HG02870 (cell line): ENCODE measurements around the gene PRKACG.

Experiments
- ATAC-seq: cut with Tn5 transposase; IDR thresholded peaks from one replicate; pipeline ENCODE4 v1.9.1; 2021; ENCODE audit warnings: mild to moderate bottlenecking, moderate library complexity; ENCODE audit not compliant: unreplicated experiment

Gene PRKACG

GRCh38 chr9:68983522-68984424, 30.1 kb downstream of the PRKACG start:
- ATAC-seq, result peak; percentile 53

DNA sequence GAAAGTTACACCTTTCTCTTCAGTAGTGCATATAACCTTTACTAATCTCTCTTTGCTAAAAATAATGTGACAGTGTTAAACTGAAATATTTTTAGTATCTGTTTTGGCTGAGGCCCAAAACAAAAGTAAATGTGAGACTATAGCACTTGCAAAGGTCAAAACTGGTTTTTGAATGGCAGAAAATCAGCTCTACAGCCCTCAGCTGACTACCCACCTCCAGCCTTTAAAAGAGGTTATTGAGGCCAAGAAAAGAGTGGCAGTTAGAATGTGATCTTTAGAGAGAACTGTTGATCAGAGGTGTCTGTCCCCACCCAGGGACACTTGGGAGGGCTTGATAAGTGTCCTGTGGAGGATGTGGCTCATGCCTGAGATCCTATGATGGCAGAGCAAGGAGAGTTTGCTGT, 30.9 kb downstream of the PRKACG start:
- ATAC-seq, result no peak

- peak; percentile 67 for ATAC-seq
Observed at GRCh38 chr9:68981789-68982188, 32.1 kb downstream of the PRKACG start.

DNA sequence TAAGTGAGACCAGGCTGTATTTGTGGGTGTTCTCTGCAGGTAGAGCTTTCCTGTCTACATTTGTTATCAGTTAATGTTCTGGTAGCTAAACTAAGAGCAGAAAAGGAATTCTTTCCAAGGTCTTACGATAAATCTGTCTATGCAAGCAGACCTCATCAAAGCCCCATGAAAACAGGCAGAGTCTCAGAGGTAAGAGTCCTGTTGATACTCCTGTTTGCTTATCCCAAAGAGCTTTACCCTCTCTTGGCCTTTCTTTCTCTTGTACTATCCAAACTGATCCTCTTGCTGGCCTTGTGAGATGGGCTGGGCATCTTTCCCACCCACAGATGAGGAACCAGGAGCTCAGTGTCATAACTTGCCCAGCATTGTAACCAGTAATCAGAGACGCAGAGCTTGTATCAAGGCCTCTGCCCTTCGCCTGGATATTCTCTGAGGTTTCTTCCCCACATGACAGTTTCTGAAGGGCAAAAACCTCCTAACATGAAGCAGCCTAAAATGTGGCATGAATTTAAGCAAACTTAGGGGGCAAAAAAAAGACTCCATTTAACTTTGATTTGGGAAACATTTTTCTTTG, 33.5 kb downstream of the PRKACG start:
- ATAC-seq, result no peak

GRCh38 chr9:68979538-68980314, 34.2 kb downstream of the PRKACG start:
- ATAC-seq, result no peak

DNA sequence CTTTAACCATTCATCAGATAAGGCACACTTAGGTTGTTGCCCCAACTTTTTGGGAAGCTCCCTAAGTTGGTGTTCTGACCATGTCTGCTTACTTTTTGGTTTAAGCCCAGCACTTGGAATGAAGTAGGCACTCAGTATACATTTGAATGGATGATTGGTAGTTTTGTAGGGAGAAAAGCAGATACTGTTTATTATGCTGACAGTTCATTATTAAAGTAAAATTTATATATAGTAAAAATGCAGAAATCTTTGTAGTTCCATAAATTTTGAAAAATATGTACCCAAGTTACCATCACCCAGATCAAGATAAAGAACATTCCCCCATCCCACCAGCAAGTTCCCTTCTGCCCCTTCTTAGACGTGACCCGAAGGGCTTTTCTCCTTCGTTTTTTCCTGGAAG, 35.4 kb downstream of the PRKACG start:
- ATAC-seq, result no peak

GRCh38 chr9:68978066-68978465, 35.8 kb downstream of the PRKACG start:
- ATAC-seq, result no peak

DNA sequence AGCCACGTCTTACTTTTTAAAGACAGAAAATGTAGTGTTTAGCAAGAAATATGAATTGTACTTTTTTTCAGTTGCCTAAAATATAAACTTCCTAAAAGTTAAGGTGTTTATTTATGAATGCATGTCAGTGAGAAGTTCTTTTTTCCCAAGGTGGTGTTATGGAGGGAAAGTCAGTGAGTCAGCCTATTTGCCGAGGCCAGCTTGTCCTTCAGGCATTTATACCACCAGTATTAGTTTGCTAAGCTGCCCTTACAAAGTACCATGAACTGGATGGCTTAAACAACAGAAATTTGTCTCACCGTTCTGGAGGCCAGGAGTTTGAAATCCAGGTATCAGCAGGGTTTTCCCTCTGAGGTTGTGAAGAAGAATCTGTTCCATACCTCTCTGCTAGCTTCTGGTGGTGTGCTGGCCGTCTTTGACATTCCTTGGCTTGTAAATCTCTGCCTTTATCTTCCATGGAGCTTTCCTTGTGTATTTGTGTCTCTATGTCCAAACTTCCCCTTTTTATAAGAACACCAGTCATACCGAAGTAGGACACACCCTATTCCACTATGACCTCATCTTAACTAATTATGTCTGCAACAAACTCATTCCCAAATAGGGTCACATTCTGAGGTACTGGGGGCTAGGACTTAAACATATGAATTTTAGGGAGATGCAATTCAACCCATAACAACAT, 38.4 kb downstream of the PRKACG start:
- no peak for ATAC-seq

DNA sequence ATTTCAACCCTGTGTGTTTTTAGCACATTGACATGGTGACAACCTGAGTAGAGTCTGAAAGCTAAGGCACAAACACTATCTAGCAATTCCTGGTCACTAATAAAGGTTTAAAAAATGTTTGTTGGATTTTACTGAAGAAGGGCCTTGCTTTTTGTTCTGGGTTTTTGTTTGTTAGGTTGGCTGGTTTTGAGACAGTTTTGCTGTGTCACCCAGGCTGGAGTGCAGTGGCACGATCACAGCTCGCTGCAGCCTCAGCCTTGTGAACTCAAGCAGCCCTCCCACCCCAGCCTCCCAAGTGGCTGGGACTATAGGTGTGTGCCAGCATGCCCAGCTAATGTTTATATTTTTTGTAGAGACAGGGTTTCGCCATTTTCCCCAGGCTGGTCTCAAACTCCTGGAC, 39.0 kb downstream of the PRKACG start:
- no peak for ATAC-seq

GRCh38 chr9:68974431-68974830, 39.5 kb downstream of the PRKACG start:
- ATAC-seq, result peak; percentile 97

GRCh38 chr9:68973619-68974018, 40.3 kb downstream of the PRKACG start:
- ATAC-seq, result no peak

- no peak for ATAC-seq
Observed at GRCh38 chr9:68970151-68970550, 43.8 kb downstream of the PRKACG start.

DNA sequence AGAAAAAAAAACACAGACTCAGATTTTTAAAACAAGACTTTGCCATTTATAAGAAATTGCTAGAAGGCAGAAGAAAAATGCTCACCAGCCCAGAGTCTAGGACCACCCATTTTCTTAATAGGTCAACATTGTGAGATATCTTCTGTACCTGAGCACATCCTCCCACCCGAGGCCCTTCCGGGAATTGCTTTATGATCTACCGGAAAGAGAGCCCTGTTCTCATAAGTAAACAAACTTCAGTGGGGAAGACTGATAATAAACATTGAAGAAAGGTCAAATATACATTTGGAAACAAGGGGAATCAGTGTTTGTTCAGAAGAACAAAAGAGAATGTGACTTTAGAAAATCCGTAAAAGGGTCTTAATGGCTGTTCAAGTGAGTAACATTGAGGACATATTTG, 44.4 kb downstream of the PRKACG start:
- no peak for ATAC-seq

DNA sequence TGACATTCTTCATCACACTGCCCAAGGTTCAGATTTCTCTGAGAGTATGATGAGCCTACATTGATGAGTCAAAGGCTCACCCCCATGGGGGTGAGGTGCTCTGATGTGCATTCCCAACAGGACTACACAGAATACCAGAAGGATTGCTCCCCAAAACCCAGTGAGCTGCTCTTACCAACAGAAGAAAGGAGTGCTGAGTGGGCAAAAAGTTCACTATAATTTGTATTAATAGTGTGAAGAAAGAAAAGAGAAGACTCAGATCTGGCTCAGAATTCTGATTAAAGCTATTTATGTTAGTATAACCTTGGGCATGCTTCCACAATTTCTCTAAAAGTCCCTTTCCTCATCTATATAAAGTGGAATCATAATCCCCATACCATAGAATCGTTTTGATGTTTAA, 46.1 kb downstream of the PRKACG start:
- no peak for ATAC-seq

DNA sequence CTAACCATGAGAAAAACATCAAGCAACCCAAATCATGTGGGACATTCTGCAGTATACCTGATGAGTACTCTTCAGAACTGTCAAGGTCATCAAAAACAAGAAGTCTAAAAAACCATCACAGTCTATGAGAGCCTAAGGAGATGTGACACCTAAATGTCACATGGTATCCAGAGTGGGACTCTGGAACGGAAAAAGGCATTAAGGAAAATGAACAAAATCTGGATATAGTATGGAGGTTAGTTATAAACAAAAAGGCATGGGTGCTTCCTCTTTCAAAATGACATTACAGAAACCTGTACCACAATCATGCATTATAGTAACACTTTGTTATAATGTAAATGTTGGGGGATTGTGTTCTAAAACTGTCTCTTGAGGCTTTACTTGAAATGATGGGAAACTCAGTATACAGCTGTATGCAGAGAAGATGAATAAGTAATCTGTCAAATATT, 47.4 kb downstream of the PRKACG start:
- ATAC-seq, result peak; percentile 75

DNA sequence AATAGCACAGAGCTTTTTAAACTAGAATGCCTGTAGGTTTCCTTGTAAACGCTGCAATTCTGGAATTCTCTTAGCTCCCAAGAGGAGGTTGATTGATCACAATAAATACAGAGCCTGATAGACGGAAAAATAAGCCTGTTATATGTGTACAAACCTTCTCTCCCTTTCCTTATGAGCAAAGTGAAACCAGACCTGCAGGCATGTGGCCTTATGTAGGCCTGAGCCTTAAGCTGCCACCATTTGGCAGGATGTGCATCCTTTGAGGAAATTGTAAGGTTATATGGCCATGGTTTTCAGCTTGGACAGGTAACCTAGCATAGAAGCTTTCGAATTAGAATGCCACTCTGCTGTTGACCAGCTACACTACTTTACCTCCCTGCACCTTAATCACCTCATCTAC, 49.1 kb downstream of the PRKACG start:
- ATAC-seq, result no peak

- no peak for ATAC-seq
Observed at GRCh38 chr9:68964102-68964541, 49.8 kb downstream of the PRKACG start.

DNA sequence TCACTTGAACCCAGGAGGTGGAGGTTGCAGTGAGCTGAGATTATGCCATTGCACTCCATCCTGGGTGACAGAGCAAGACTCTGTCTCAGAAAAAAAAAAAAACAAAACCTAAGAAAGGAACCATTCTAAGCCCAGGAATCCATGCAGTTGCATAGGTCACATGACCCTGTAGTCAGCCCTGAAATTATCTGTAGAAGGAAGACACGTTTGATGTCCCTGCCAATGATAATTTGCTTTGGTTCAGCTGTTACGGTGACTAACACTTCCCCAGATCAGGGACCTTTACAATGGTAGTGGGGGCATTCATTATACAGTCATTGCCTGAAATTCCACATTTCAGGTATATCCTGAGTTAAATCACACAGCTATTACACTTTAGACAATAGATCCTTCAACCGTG, 50.5 kb downstream of the PRKACG start:
- ATAC-seq, result no peak
